22Rv1 (cell line): Measurements from ENCODE around the gene CRMP1.

Source experiments
- H3K27ac ChIP-seq: fragments of 450-650 bp; 2 replicates; pipeline ENCODE4 v1.5.1; 2017
- CTCF ChIP-seq: fragments of 450-650 bp; IDR thresholded peaks from 2 replicates; pipeline ENCODE4 v1.5.1; 2017; ENCODE audit warnings: mild to moderate bottlenecking
- ZFX ChIP-seq: fragments of 450-650 bp; IDR thresholded peaks from 2 replicates; pipeline ENCODE4 v1.6.1; 2017; ENCODE audit warnings: antibody characterized with exemption, borderline replicate concordance

The CRMP1 gene

GRCh38 chr4:5908876-5909427, 16.1 kb upstream of the CRMP1 start:
- no peak for TF ChIP-seq ZFX
- no peak for TF ChIP-seq CTCF

GRCh38 chr4:5906191-5906590, 13.3 kb upstream of the CRMP1 start:
- H3K27ac ChIP-seq: no peak overlapping the region
- TF ChIP-seq ZFX (no peak), CTCF (no peak)

More at GRCh38 chr4:5908876-5909427, 16.1 kb upstream of the CRMP1 start:
- H3K27ac ChIP-seq: no peak overlapping the region

GRCh38 chr4:5905714-5906113, 12.8 kb upstream of the CRMP1 start:
- no peak for TF ChIP-seq CTCF
- TF ChIP-seq ZFX: no peak
- no peak overlapping the region for H3K27ac ChIP-seq

GRCh38 chr4:5900844-5901243, 8.0 kb upstream of the CRMP1 start:
- no peak overlapping the region for H3K27ac ChIP-seq
- TF ChIP-seq CTCF (no peak), ZFX (no peak)

- TF ChIP-seq ZFX (no peak), CTCF (no peak)
- no peak overlapping the region for H3K27ac ChIP-seq
Measured at GRCh38 chr4:5899881-5900280, 7.0 kb upstream of the CRMP1 start.

- TF ChIP-seq CTCF: no peak
- no peak for TF ChIP-seq ZFX
- H3K27ac ChIP-seq: no peak overlapping the region
Measured at GRCh38 chr4:5899396-5899795, 6.5 kb upstream of the CRMP1 start.

GRCh38 chr4:5897674-5898073, 4.8 kb upstream of the CRMP1 start:
- no peak overlapping the region for H3K27ac ChIP-seq
- no peak for TF ChIP-seq ZFX
- no peak for TF ChIP-seq CTCF
